B cell (primary cell): ENCODE data around the gene PPCS. TPM values are rescaled to one million over a fixed set of nuclear protein-coding genes. Genes with fewer than 3 reads are reported as not detected.

Experiments used
- ATAC-seq: fragments of 200-7000 bp; cut with Tn5 transposase; one replicate; pipeline ENCODE4 v1.10.0; 2021; ENCODE audit warnings: low read depth, mild to moderate bottlenecking, moderate number of reproducible peaks, moderate library complexity
- CTCF ChIA-PET: fragments of 350-600 bp; sonication (Branson Sonifier 250); formaldehyde crosslinking; loops from one replicate; lab custom pipeline; 2021; ENCODE audit warnings: antibody characterized with exemption, inconsistent platforms; lab: Charles Lee
- POLR2A ChIA-PET: fragments of 350-600 bp; sonication (Branson Sonifier 250); formaldehyde crosslinking; loops from one replicate; lab custom pipeline; 2021; ENCODE audit warnings: antibody characterized with exemption; lab: Charles Lee
- DNase-seq: peaks from one replicate; pipeline ENCODE4 v3.0.0; 2013
- H2AFZ ChIP-seq: 2 replicates; pipeline ENCODE4 v1.6.1; 2012; ENCODE audit warnings: mild to moderate bottlenecking, low read depth, low read length; ENCODE audit not compliant: insufficient read depth, poor library complexity, severe bottlenecking
- H3K27ac ChIP-seq, 2 donors: 1 replicate in 1 of 2; 2 replicates in 1 of 2; pipeline ENCODE4 v1.5.1; 2012 to 2013; ENCODE audit warnings: low read length in 2 of 2, mild to moderate bottlenecking in 2 of 2, moderate library complexity in 1 of 2
- H3K27me3 ChIP-seq, 4 experiments: fragments of 200-600 bp in 1 of 4; sonication (generic) in 1 of 4; replicated peaks in 1 of 4; 1 replicate in 2 of 4; 2 replicates in 2 of 4; pipeline versions ENCODE4 v1.6.1 to v1.7.0; 2013 to 2016; ENCODE audit warnings: low read length in 3 of 4, mild to moderate bottlenecking in 2 of 4, mixed read lengths in 1 of 4, moderate library complexity in 1 of 4; ENCODE audit not compliant: insufficient read depth in 4 of 4, control insufficient read depth in 3 of 4; ENCODE audit errors: control extremely low read depth in 1 of 4
- H3K36me3 ChIP-seq, 2 experiments: replicated peaks in 1 of 2; 1 replicate in 1 of 2; 2 replicates in 1 of 2; pipeline versions ENCODE4 v1.6.1 to v1.7.1; 2013; ENCODE audit warnings: low read length in 1 of 2; ENCODE audit not compliant: insufficient read depth in 2 of 2, control insufficient read depth in 1 of 2; ENCODE audit errors: control extremely low read depth in 1 of 2, extremely low read depth in 1 of 2
- H3K4me1 ChIP-seq, 2 donors: fragments of 200-600 bp in 1 of 2; sonication (generic) in 1 of 2; 1 replicate in 1 of 2; 2 replicates in 1 of 2; pipeline versions ENCODE4 v1.5.1 to v1.6.1; 2013 to 2017; ENCODE audit warnings: low read length in 2 of 2; ENCODE audit not compliant: control insufficient read depth in 2 of 2, insufficient read depth in 2 of 2
- H3K4me2 ChIP-seq: replicated peaks from 2 replicates; pipeline ENCODE3; 2012; ENCODE audit warnings: mild to moderate bottlenecking, low read depth, low read length; ENCODE audit not compliant: poor library complexity, severe bottlenecking
- H3K4me3 ChIP-seq, 5 experiments: fragments of 200-600 bp in 1 of 5; sonication (generic) in 1 of 5; 1 replicate in 3 of 5; 2 replicates in 2 of 5; pipeline versions ENCODE4 v1.5.1 to v1.7.0; 2011 to 2016; ENCODE audit warnings: low read length in 4 of 5, mild to moderate bottlenecking in 4 of 5, low read depth in 2 of 5, control low read depth in 1 of 5, moderate library complexity in 1 of 5; ENCODE audit not compliant: insufficient read depth in 1 of 5; ENCODE audit errors: control extremely low read depth in 1 of 5, extremely low read depth in 1 of 5
- H3K79me2 ChIP-seq: fragments of 200-600 bp; sonication (generic); one replicate; pipeline ENCODE4 v1.6.0; 2016; ENCODE audit warnings: low read length; ENCODE audit not compliant: control insufficient read depth, insufficient read depth
- H3K9ac ChIP-seq: fragments of 200-600 bp; sonication (generic); 2 replicates; pipeline ENCODE4 v1.6.1; 2017; ENCODE audit warnings: mild to moderate bottlenecking, low read length, moderate library complexity
- H3K9me3 ChIP-seq, 3 donors: one replicate each; pipeline versions ENCODE4 v1.6.1 to v1.7.1; 2013; ENCODE audit warnings: low read length in 2 of 3; ENCODE audit not compliant: control insufficient read depth in 2 of 3, insufficient read depth in 1 of 3; ENCODE audit errors: control extremely low read depth in 1 of 3
- H4K20me1 ChIP-seq: 2 replicates; pipeline ENCODE4 v1.6.0; 2012; ENCODE audit warnings: mild to moderate bottlenecking, low read length; ENCODE audit not compliant: insufficient read depth, control insufficient read depth, poor library complexity, severe bottlenecking
- H3K27ac Mint-ChIP-seq: one replicate; pipeline ENCODE4 v1.8.0; 2021; ENCODE audit warnings: mixed read lengths
- H3K27me3 Mint-ChIP-seq: one replicate; pipeline ENCODE4 v1.8.0; 2021; ENCODE audit warnings: mixed read lengths
- H3K4me1 Mint-ChIP-seq: one replicate; pipeline ENCODE4 v1.8.0; 2021; ENCODE audit warnings: mixed read lengths
- H3K4me3 Mint-ChIP-seq: one replicate; pipeline ENCODE4 v1.8.0; 2021; ENCODE audit warnings: mixed read lengths
- H3K9me3 Mint-ChIP-seq: one replicate; pipeline ENCODE4 v1.8.0; 2022; ENCODE audit warnings: mixed read lengths; ENCODE audit not compliant: insufficient read depth
- CTCF ChIP-seq: fragments of 200-600 bp; IDR thresholded peaks from one replicate; pipeline ENCODE4 v1.8.0; 2022; ENCODE audit warnings: antibody characterized with exemption, mild to moderate bottlenecking
- EZH2 ChIP-seq: IDR thresholded peaks from 2 replicates; pipeline ENCODE4 v1.6.1; 2012; ENCODE audit warnings: borderline replicate concordance, low read depth, mild to moderate bottlenecking, moderate library complexity, low read length; ENCODE audit not compliant: insufficient read depth, poor library complexity, severe bottlenecking
- WGBS: methylation state at CpG from one replicate; pipeline ENCODE4 v1.1.5; 2013; ENCODE audit warnings: missing lambda C conversion rate; ENCODE audit not compliant: insufficient coverage; 5-methylcytosine and 5-hydroxymethylcytosine counted together
- intact Hi-C: fragments of 100-400 bp; cut with micrococcal nuclease; formaldehyde crosslinking; loops from one replicate; pipeline ENCODE4 v1.10.0; 2022
- polyA plus RNA-seq: library from polyadenylated mRNA; depleted of rRNA; stranded (reverse); fragments of >200 nt; gene quantifications from 2 replicates; pipeline ENCODE4 v1.2.3, GENCODE V29; 2012
- total RNA-seq, 2 donors: library from RNA; stranded (reverse); fragments of 120-200 nt in 1 of 2; gene quantifications; 1 replicate in 1 of 2; 2 replicates in 1 of 2; pipeline versions ENCODE4 v1.2.3 to v1.2.4, GENCODE V29; 2013 to 2022

Gene PPCS
- total and polyA plus RNA-seq, 2 donors (not counting 1 experiment from before 2014, with no cell fraction given): 74.9 to 88.4 TPM

- Mint-ChIP-seq H3K4me3 (peak overlapping the region; percentile 73), H3K4me1 (peaks cover 38% of the 10 kb centered on the region), H3K27me3 (no peaks in the 10 kb centered on the region), H3K9me3 (no peaks in the 10 kb centered on the region), H3K27ac (peak overlapping the region; percentile 93)
- WGBS: 73% methylated on average over 1 of the region's 3 CpGs
- H2AFZ ChIP-seq: peak overlapping the region; percentile 66
- DNase-seq (no peak), ATAC-seq (no peak)
- POLR2A ChIA-PET: no interaction called here
- no peaks in the 10 kb centered on the region for H4K20me1 ChIP-seq
- no peaks in the 10 kb centered on the region for H3K9me3 ChIP-seq
- H3K9ac ChIP-seq: peak overlapping the region; percentile 70
- intact Hi-C loops: loop anchor here (1.0 kb wide), 3 partner anchors 9 to 218 kb away; partner anchors contain the start of genes FOXJ3 and YBX1
- H3K79me2 ChIP-seq: no peaks in the 10 kb centered on the region
- peak overlapping the region in 3 of 5 experiments; percentile 65 to 69 (median 66) for H3K4me3 ChIP-seq
- TF ChIP-seq EZH2: no peak
- TF ChIP-seq CTCF: no peak
- peak overlapping the region; percentile 70 to 84 for H3K27ac ChIP-seq
- H3K27me3 ChIP-seq: no peaks in the 10 kb centered on the region
- peak overlapping the region; percentile 86 for H3K4me2 ChIP-seq
- peaks cover 13 to 15% of the 10 kb centered on the region in 2 donors for H3K4me1 ChIP-seq
- peaks cover 0 to 21% of the 10 kb centered on the region in 2 experiments for H3K36me3 ChIP-seq
- CTCF ChIA-PET: interaction anchor here (1.3 to 1.6 kb wide), 2 partner anchors 429 to 610 kb away, joined by 3 to 4 read pairs; no protein-coding TSS in a partner anchor
These were observed 7.6 kb downstream of the PPCS start for GRCh38 chr1:42463921-42464320.

GRCh38 chr1:42466030-42466429, 9.7 kb downstream of the PPCS start:
- H2AFZ ChIP-seq: no peak overlapping the region
- Mint-ChIP-seq H3K9me3 (no peaks in the 10 kb centered on the region), H3K4me1 (peaks cover 23% of the 10 kb centered on the region), H3K27ac (no peak overlapping the region), H3K27me3 (no peaks in the 10 kb centered on the region), H3K4me3 (no peak overlapping the region)
- H3K4me1 ChIP-seq: peaks cover 13 to 15% of the 10 kb centered on the region in 2 donors
- ATAC-seq (no peak), DNase-seq (no peak)
- H3K27me3 ChIP-seq: no peaks in the 10 kb centered on the region
- no peak overlapping the region for H3K4me2 ChIP-seq
- TF ChIP-seq CTCF: no peak
- TF ChIP-seq EZH2: no peak
- WGBS: 100% methylated on average over 1 of the region's 2 CpGs
- no peak overlapping the region for H3K9ac ChIP-seq
- ChIA-PET CTCF (no interaction called here), POLR2A (no interaction called here)
- no peaks in the 10 kb centered on the region for H3K9me3 ChIP-seq
- H3K4me3 ChIP-seq: no peak overlapping the region
- H3K27ac ChIP-seq: no peak overlapping the region
- intact Hi-C loops: no loop called here
- no peaks in the 10 kb centered on the region for H3K79me2 ChIP-seq
- H4K20me1 ChIP-seq: no peaks in the 10 kb centered on the region
- H3K36me3 ChIP-seq: peaks cover 0 to 4% of the 10 kb centered on the region in 2 experiments
